K562 (cell line): ENCODE results near the gene MAB21L4.

Experiments
- CBFB ChIP-seq: sonication (generic); formaldehyde crosslinking; IDR thresholded peaks from 2 replicates; pipeline ENCODE4 v1.4.0; 2020; ENCODE audit warnings: mild to moderate bottlenecking, missing genetic modification reagents
- CTCF ChIP-seq, 3 experiments: IDR thresholded peaks in 2 of 3; conservative IDR thresholded peaks in 1 of 3; 2 replicates each; pipeline ENCODE4 v1.5.1; 2011 to 2012; ENCODE audit warnings: low read length in 3 of 3, mild to moderate bottlenecking in 3 of 3, control low read depth in 2 of 3, improper control_type of control experiment in 1 of 3, inconsistent platforms in 1 of 3, low read depth in 1 of 3, mixed read lengths in 1 of 3, moderate library complexity in 1 of 3; ENCODE audit not compliant: insufficient read depth in 2 of 3
- ELK1 ChIP-seq: sonication (generic); formaldehyde crosslinking; IDR thresholded peaks from 2 replicates; pipeline ENCODE4 v1.8.1; 2022; ENCODE audit warnings: missing genetic modification reagents
- ETS1 ChIP-seq: conservative IDR thresholded peaks from 2 replicates; pipeline ENCODE4 v1.6.1; 2011; ENCODE audit warnings: low read depth, mild to moderate bottlenecking, low read length; ENCODE audit not compliant: control insufficient read depth
- FOXO4 ChIP-seq: fragments of 450-650 bp; formaldehyde crosslinking; IDR thresholded peaks from 2 replicates; pipeline ENCODE4 v1.4.0; 2020; ENCODE audit warnings: mild to moderate bottlenecking, moderate library complexity
- GTF2B ChIP-seq: IDR thresholded peaks from 2 replicates; pipeline ENCODE4 v1.6.1; 2011; ENCODE audit not compliant: insufficient read length; ENCODE audit errors: extremely low read depth
- GTF3C2 ChIP-seq: IDR thresholded peaks from 3 replicates; pipeline ENCODE4 v1.6.1; 2011; ENCODE audit warnings: borderline replicate concordance, mild to moderate bottlenecking, moderate library complexity; ENCODE audit not compliant: insufficient read length; ENCODE audit errors: extremely low read depth
- KDM1A ChIP-seq, 2 experiments: fragments of 450-650 bp; IDR thresholded peaks; 2 replicates each; pipeline ENCODE4 v1.6.1; 2016; ENCODE audit warnings: mild to moderate bottlenecking in 2 of 2
- MTA2 ChIP-seq: fragments of 450-650 bp; IDR thresholded peaks from 2 replicates; pipeline ENCODE4 v1.6.1; 2016; ENCODE audit warnings: low read depth
- TCF3 ChIP-seq: sonication (generic); formaldehyde crosslinking; IDR thresholded peaks from 2 replicates; pipeline ENCODE4 v1.4.0; 2020; ENCODE audit warnings: mild to moderate bottlenecking, missing genetic modification reagents
- USF1 ChIP-seq: sonication (generic); formaldehyde crosslinking; IDR thresholded peaks from 2 replicates; pipeline ENCODE4 v1.9.0; 2022; ENCODE audit warnings: mild to moderate bottlenecking, missing genetic modification reagents
- USF2 ChIP-seq: sonication (generic); formaldehyde crosslinking; IDR thresholded peaks from 2 replicates; pipeline ENCODE4 v1.5.0; 2020; ENCODE audit warnings: missing genetic modification reagents
- YY1 ChIP-seq, 3 experiments: IDR thresholded peaks; 2 replicates each; pipeline ENCODE4 v1.6.1; 2011; ENCODE audit warnings: low read length in 2 of 3, mild to moderate bottlenecking in 2 of 3, moderate library complexity in 2 of 3, borderline replicate concordance in 1 of 3, control low read depth in 1 of 3, low read depth in 1 of 3; ENCODE audit not compliant: insufficient read depth in 3 of 3, insufficient replicate concordance in 2 of 3, control insufficient read depth in 1 of 3, insufficient read length in 1 of 3; ENCODE audit errors: extremely low read depth in 1 of 3

GRCh38 chr2:240932001-240932723 is 36.2 kb upstream of the MAB21L4 start:
- TF ChIP-seq YY1 (IDR thresholded peaks at IDR 0.05; ENCODE audit: borderline replicate concordance in 1 of 3, control insufficient read depth in 1 of 3, extremely low read depth in 1 of 3, insufficient read depth in 3 of 3, insufficient read length in 1 of 3, insufficient replicate concordance in 2 of 3, low read depth in 1 of 3, low read length in 2 of 3) (no peak), TCF3 (CRISPR knock-in tag) (no peak), CBFB (no peak), USF1 (no peak), ETS1 (no peak), GTF2B (no peak), CTCF (IDR thresholded peaks at IDR 0.05 in 2 of 3, conservative IDR thresholded peaks at IDR 0.05 in 1 of 3; ENCODE audit: insufficient read depth in 2 of 3, low read depth in 1 of 3, low read length in 3 of 3) (no peak), ELK1 (CRISPR knock-in tag) (no peak), GTF3C2 (no peak), FOXO4 (CRISPR knock-in tag) (no peak), USF2 (no peak), MTA2 (no peak), KDM1A (IDR thresholded peaks at IDR 0.05) (no peak)
